ENCODE measurements around the gene MOB1A. TPM values are rescaled to one million over a fixed set of nuclear protein-coding genes. Genes with fewer than 3 reads are reported as not detected.
A peak's percentile ranks its signal among the peaks of the same experiment; 100 is the strongest.
"Not testable (repeated sequence)": the region's sequence is repeated elsewhere in the genome, so short reads cannot be mapped to it uniquely, and the experiment has no call there.

Gene MOB1A
- total RNA-seq, 1 donor from 2014 or later, result 94.6 TPM

DNA sequence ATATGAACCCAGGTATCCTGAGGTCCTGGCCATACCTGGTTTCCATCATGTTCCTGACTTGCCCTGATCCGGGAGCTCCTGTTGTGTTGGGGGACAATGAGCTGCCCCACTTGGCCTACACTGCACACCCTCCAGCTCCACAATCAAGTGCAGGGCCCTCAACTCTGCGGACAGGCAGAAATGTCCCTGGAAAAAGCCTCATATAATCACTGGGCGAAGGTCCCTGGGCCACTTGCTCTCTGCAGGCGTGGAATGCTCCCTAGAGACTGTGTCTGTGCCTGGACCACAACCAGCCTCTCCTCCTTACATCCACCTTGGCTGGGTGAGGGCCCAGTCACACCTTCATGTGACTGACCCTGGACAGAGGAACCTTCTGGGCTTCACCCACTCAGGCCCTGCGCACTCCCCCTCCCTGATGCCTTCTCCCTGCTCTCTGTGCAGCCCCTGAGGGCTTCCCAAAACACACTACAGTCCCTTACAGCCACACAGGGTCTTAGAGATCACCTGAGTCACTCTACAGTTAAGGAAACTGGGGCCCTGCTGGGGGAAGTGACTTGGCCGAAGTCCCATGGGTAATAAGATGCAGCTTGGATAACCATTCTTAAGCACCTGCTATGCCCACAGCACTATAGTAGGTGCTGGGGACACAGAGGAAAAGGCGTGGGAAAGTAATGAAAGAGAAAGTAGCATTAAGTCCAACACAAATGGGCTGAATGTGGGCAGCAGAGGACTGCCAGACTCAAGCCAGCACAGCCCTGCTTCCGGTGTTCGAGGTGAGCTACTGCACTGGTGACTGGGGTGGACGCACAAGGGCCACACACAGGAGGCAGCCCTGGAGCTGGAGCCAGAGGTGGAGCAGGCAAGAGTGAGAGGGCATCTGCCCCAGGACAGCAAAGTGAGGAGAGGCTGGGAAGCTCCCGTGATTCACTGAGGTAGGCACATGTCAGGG is 40.8 kb downstream of the MOB1A start:
- Mint-ChIP-seq H3K36me3 (ENCODE audit: low read depth) (peaks cover 7% of the 10 kb centered on the region), H3K9me3 (no peaks in the 10 kb centered on the region), H3K4me3 (no peak overlapping the region), H3K27ac (ENCODE audit: unreplicated experiment) (no peak overlapping the region), H3K4me1 (no peaks in the 10 kb centered on the region), H3K27me3 (ENCODE audit: low read depth) (no peaks in the 10 kb centered on the region)
- TF ChIP-seq, protein P1, sequence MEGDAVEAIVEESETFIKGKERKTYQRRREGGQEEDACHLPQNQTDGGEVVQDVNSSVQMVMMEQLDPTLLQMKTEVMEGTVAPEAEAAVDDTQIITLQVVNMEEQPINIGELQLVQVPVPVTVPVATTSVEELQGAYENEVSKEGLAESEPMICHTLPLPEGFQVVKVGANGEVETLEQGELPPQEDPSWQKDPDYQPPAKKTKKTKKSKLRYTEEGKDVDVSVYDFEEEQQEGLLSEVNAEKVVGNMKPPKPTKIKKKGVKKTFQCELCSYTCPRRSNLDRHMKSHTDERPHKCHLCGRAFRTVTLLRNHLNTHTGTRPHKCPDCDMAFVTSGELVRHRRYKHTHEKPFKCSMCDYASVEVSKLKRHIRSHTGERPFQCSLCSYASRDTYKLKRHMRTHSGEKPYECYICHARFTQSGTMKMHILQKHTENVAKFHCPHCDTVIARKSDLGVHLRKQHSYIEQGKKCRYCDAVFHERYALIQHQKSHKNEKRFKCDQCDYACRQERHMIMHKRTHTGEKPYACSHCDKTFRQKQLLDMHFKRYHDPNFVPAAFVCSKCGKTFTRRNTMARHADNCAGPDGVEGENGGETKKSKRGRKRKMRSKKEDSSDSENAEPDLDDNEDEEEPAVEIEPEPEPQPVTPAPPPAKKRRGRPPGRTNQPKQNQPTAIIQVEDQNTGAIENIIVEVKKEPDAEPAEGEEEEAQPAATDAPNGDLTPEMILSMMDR (conservative IDR thresholded peaks at IDR 0.05), result no peak
- DNase-seq (ENCODE audit: low read depth, low spot score), result no peak

DNA sequence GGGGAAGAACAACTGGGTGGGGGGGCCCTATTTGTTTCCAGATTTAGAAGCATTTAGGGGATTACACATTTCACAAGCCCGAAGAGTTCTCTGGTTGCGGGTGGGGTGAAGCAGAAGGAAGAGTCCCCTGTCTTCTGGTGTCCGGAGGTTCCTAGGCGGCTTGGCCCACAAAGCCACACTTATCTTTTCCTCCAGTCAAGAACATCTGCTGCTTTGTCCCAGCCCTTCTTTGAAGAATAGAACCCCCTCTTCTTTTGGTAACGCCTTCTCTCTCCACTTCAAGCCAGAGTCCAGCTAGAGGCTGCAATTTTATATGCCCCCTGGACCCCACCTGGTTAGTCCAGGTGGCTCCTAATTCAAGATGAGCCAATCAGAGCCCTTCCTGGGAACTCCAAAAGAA is 46.8 kb downstream of the MOB1A start:
- TF ChIP-seq, protein P1 (conservative IDR thresholded peaks at IDR 0.05), result no peak
- Mint-ChIP-seq H3K36me3 (ENCODE audit: low read depth) (peaks cover 5% of the 10 kb centered on the region), H3K4me1 (no peaks in the 10 kb centered on the region), H3K27ac (ENCODE audit: unreplicated experiment) (no peak overlapping the region), H3K27me3 (ENCODE audit: low read depth) (no peaks in the 10 kb centered on the region), H3K4me3 (no peak overlapping the region), H3K9me3 (no peaks in the 10 kb centered on the region)
- no peak for DNase-seq (ENCODE audit: low read depth, low spot score)

DNA sequence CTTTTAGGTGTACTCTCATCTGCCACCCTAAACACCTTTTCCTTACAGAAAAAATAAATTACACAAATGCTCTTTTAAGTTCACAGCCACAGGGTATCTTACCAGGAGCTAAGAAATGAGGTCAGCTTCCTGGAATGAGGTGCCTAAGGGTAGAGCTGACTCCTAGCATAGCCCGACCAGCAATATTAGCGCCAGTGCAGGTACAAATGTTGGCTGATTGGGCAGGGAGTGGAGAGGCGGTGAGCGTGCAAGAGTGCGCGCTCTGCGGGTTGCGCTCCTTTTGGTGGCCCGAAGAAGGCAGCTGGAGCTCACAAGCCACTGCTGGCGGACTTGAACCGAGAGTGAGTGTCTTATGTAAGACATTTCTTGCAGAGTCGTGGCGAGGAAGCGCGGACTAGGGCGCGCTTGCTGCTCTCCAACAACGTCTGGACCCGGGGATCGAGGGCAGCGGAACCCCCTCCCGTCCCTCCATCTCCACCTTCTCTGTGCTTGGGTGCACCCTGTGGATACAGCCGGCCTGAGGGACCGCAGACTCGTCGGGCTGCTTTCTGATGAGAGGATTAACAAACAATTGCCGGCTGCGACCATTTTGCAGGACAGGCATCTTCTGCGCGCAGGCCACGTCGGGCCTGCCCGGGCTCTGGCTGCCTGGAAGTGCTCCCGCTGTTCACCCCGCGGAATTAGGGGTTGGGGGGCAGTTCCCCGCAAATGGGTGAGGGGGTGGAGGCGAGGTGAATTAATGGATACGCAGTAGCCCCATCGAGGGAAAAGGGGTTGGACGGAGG is 48.3 kb downstream of the MOB1A start:
- Mint-ChIP-seq H3K27ac (ENCODE audit: unreplicated experiment) (no peak overlapping the region), H3K4me3 (no peak overlapping the region), H3K4me1 (no peaks in the 10 kb centered on the region), H3K36me3 (ENCODE audit: low read depth) (peaks cover 5% of the 10 kb centered on the region), H3K9me3 (no peaks in the 10 kb centered on the region), H3K27me3 (ENCODE audit: low read depth) (no peaks in the 10 kb centered on the region)
- no peak for DNase-seq (ENCODE audit: low read depth, low spot score)
- TF ChIP-seq, protein P1 (conservative IDR thresholded peaks at IDR 0.05), result no peak

DNA sequence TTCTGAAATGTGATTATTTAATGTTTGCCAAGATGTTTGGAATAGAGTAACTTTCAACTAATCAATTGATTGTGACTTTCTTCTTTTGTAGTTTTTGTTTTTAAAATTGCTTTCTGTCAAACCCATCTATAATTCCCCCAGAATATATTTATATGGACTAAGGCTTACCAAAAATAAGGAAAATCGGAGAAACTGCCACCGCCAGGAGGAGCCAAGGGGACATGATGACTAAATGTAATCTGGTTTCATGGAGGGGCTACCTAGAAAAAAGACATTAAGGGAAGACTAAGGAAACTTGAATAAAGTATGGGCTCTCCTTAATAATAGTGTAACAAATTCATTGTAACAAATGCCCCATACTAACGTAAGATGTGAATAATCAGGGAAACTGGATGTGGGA is 50.5 kb downstream of the MOB1A start:
- TF ChIP-seq, protein P1 (conservative IDR thresholded peaks at IDR 0.05), result peak; percentile 33
- no peak for DNase-seq (ENCODE audit: low read depth, low spot score)
- H3K4me3 Mint-ChIP-seq, result no peak overlapping the region
- H3K36me3 Mint-ChIP-seq (ENCODE audit: low read depth), result peaks cover 3% of the 10 kb centered on the region
- no peaks in the 10 kb centered on the region for H3K4me1 Mint-ChIP-seq
- H3K27ac Mint-ChIP-seq (ENCODE audit: unreplicated experiment), result no peak overlapping the region
- H3K27me3 Mint-ChIP-seq (ENCODE audit: low read depth), result no peaks in the 10 kb centered on the region
- H3K9me3 Mint-ChIP-seq, result no peaks in the 10 kb centered on the region

DNA sequence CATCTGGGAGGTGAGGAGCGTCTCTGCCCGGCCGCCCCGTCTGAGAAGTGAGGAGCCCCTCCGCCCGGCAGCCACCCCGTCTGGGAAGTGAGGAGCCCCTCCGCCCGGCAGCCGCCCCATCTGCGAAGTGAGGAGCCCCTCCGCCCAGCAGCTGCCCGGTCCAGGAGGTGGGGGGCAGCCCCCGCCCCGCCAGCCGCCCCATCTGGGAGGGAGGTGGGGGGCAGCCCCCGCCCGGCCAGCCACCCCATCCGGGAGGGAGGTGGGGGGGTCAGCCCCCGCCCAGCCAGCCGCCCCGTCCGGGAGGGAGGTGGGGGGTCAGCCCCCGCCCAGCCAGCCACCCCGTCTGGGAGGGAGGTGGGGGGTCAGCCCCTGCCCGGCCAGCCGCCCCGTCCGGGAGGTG is 54.7 kb downstream of the MOB1A start:
- H3K36me3 Mint-ChIP-seq (ENCODE audit: low read depth); H3K27ac Mint-ChIP-seq (ENCODE audit: unreplicated experiment); H3K9me3 Mint-ChIP-seq; DNase-seq (ENCODE audit: low read depth, low spot score); H3K27me3 Mint-ChIP-seq (ENCODE audit: low read depth); H3K4me3 Mint-ChIP-seq; H3K4me1 Mint-ChIP-seq: not testable (repeated sequence)

DNA sequence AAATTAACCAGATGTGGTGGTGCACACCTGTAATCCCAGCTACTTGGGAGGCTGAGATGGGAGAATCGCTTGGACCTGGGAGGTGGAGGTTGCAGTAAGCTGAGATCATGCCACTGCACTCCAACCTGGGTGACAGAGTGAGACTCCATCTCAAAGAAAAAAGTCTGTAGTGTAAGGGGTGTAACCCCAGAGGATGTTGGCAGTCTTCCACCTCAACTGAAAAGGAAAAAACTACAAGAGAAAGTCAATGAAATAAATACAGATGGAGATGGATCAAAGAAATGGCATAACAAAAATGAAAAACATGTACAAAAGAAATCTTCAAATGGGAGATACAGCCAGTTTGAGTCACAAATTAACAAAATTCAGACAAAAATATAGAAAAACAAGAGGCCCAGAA is 56.8 kb downstream of the MOB1A start:
- H3K4me1 Mint-ChIP-seq; H3K4me3 Mint-ChIP-seq; H3K27ac Mint-ChIP-seq (ENCODE audit: unreplicated experiment); DNase-seq (ENCODE audit: low read depth, low spot score); H3K27me3 Mint-ChIP-seq (ENCODE audit: low read depth); H3K36me3 Mint-ChIP-seq (ENCODE audit: low read depth); H3K9me3 Mint-ChIP-seq: not testable (repeated sequence)
